Liver (tissue), 9 donors: ENCODE results near the gene CAB39. TPM values are rescaled to one million over a fixed set of nuclear protein-coding genes. Genes with fewer than 3 reads are reported as not detected.

ENCODE experiments used
- DNase-seq: peaks from one replicate; pipeline ENCODE4 v3.0.0-alpha.2; 2017; ENCODE audit warnings: low spot score
- H3K27ac ChIP-seq, 2 donors: one replicate each; pipeline ENCODE4 v1.7.0; 2013; ENCODE audit warnings: inconsistent platforms in 2 of 2, low read length in 2 of 2, control low read depth in 1 of 2, low read depth in 1 of 2, mild to moderate bottlenecking in 1 of 2
- H3K27me3 ChIP-seq, 4 donors: one replicate each; pipeline versions ENCODE4 v1.6.1 to v1.7.0; 2013; ENCODE audit warnings: low read length in 3 of 4, inconsistent platforms in 1 of 4, mild to moderate bottlenecking in 1 of 4, moderate library complexity in 1 of 4; ENCODE audit not compliant: control insufficient read depth in 4 of 4, insufficient read depth in 4 of 4
- H3K36me3 ChIP-seq, 4 donors: one replicate each; pipeline versions ENCODE4 v1.6.1 to v1.7.0; 2013; ENCODE audit warnings: low read length in 3 of 4, mild to moderate bottlenecking in 3 of 4, low read depth in 1 of 4, moderate library complexity in 1 of 4; ENCODE audit not compliant: control insufficient read depth in 4 of 4, insufficient read depth in 3 of 4
- H3K4me1 ChIP-seq, 4 donors: one replicate each; pipeline versions ENCODE4 v1.6.1 to v1.7.0; 2013; ENCODE audit warnings: low read length in 3 of 4, mild to moderate bottlenecking in 3 of 4, moderate library complexity in 1 of 4; ENCODE audit not compliant: control insufficient read depth in 4 of 4, insufficient read depth in 4 of 4
- H3K4me3 ChIP-seq, 3 donors: one replicate each; pipeline versions ENCODE4 v1.6.1 to v1.7.0; 2013; ENCODE audit warnings: low read length in 3 of 3, control low read depth in 1 of 3, low read depth in 1 of 3, mild to moderate bottlenecking in 1 of 3
- H3K9ac ChIP-seq, 2 donors: one replicate each; pipeline ENCODE4 v1.7.0; 2013; ENCODE audit warnings: low read length in 2 of 2, mild to moderate bottlenecking in 2 of 2, moderate library complexity in 2 of 2, control low read depth in 1 of 2, low read depth in 1 of 2
- H3K9me3 ChIP-seq, 4 donors: one replicate each; pipeline versions ENCODE4 v1.6.1 to v1.7.0; 2013; ENCODE audit warnings: low read length in 3 of 4; ENCODE audit not compliant: control insufficient read depth in 4 of 4
- EGR1 ChIP-seq, 2 donors: IDR thresholded peaks; 2 replicates each; pipeline ENCODE4 v1.6.1; 2016 to 2018; ENCODE audit warnings: antibody characterized with exemption in 2 of 2, low read depth in 2 of 2
- FOXA1 ChIP-seq: IDR thresholded peaks from 2 replicates; pipeline ENCODE4 v1.6.1; 2016; ENCODE audit warnings: antibody characterized with exemption
- FOXA2 ChIP-seq: IDR thresholded peaks from 2 replicates; pipeline ENCODE4 v1.6.1; 2016; ENCODE audit warnings: antibody characterized with exemption
- GABPA ChIP-seq, 2 donors: IDR thresholded peaks in 1 of 2; conservative IDR thresholded peaks in 1 of 2; 2 replicates each; pipeline ENCODE4 v1.6.1; 2016; ENCODE audit warnings: antibody characterized with exemption in 2 of 2, mild to moderate bottlenecking in 1 of 2, moderate library complexity in 1 of 2
- HNF4A ChIP-seq, 2 donors: conservative IDR thresholded peaks; 2 replicates each; pipeline ENCODE4 v1.6.1; 2016; ENCODE audit warnings: antibody characterized with exemption in 2 of 2, mild to moderate bottlenecking in 2 of 2
- HNF4G ChIP-seq: IDR thresholded peaks from 2 replicates; pipeline ENCODE4 v1.6.1; 2016; ENCODE audit warnings: antibody characterized with exemption
- JUND ChIP-seq, 2 donors: IDR thresholded peaks; 2 replicates each; pipeline ENCODE4 v1.6.1; 2016; ENCODE audit warnings: antibody characterized with exemption in 2 of 2
- NR2F2 ChIP-seq: IDR thresholded peaks from 2 replicates; pipeline ENCODE4 v1.6.1; 2016; ENCODE audit warnings: antibody characterized with exemption
- RAD21 ChIP-seq, 2 donors: IDR thresholded peaks; 2 replicates each; pipeline ENCODE4 v1.6.1; 2016; ENCODE audit warnings: antibody characterized with exemption in 2 of 2, mild to moderate bottlenecking in 2 of 2
- RXRA ChIP-seq, 2 donors: IDR thresholded peaks; 2 replicates each; pipeline ENCODE4 v1.6.1; 2017 to 2018; ENCODE audit warnings: antibody characterized with exemption in 2 of 2, mild to moderate bottlenecking in 1 of 2
- SP1 ChIP-seq: IDR thresholded peaks from 2 replicates; pipeline ENCODE4 v1.6.1; 2018; ENCODE audit warnings: antibody characterized with exemption, mild to moderate bottlenecking
- TAF1 ChIP-seq: conservative IDR thresholded peaks from 2 replicates; pipeline ENCODE4 v1.6.1; 2016; ENCODE audit warnings: antibody characterized with exemption, mild to moderate bottlenecking
- YY1 ChIP-seq: IDR thresholded peaks from 2 replicates; pipeline ENCODE4 v1.6.1; 2016; ENCODE audit warnings: antibody characterized with exemption, mild to moderate bottlenecking
- WGBS: extraction: QIAGEN DNeasy Blood & Tissue Kit; methylation state at CpG from one replicate; pipeline ENCODE4 v1.1.7; 2013; 5-methylcytosine and 5-hydroxymethylcytosine counted together
- polyA plus RNA-seq, 2 donors: library from polyadenylated mRNA; stranded (reverse) in 1 of 2; unstranded in 1 of 2; fragments of 200-250 nt in 1 of 2; fragments of >200 nt in 1 of 2; fragmentation: Nextera tagmentation in 1 of 2; extraction: Ambion mirVana in 1 of 2; gene quantifications; one replicate each; pipeline versions ENCODE4 v1.2.1 to v1.2.3, GENCODE V29; 2013 to 2015
- total RNA-seq, 2 donors: library from RNA; depleted of rRNA; stranded (reverse); fragments of >200 nt; gene quantifications; one replicate each; pipeline ENCODE4 v1.2.3, GENCODE V29; 2014
- TF ChIP-seq, protein P1 (sequence below): fragments of 150-350 bp; IDR thresholded peaks from 2 replicates; pipeline ENCODE4 v1.5.1; 2017; ENCODE audit warnings: improper control_type of control experiment, low read depth, low read length; ENCODE audit not compliant: missing input control
- TF ChIP-seq, protein P2 (sequence below): IDR thresholded peaks from 2 replicates; pipeline ENCODE4 v1.6.1; 2016; ENCODE audit warnings: antibody characterized with exemption
- TF ChIP-seq, protein P3 (sequence below): IDR thresholded peaks from 2 replicates; pipeline ENCODE4 v1.6.1; 2016; ENCODE audit warnings: antibody characterized with exemption
- TF ChIP-seq, protein P4 (sequence below): IDR thresholded peaks from 2 replicates; pipeline ENCODE4 v1.6.1; 2016; ENCODE audit warnings: antibody characterized with exemption, mild to moderate bottlenecking
- TF ChIP-seq, protein P5 (sequence below): IDR thresholded peaks from 2 replicates; pipeline ENCODE4 v1.6.1; 2016; ENCODE audit warnings: antibody characterized with exemption
- donor health status: healthy.
- donor health status: healthy.
- donor health status: healthy.
- donor health status: healthy.
- donor health status: healthy.

Gene CAB39
- total and polyA plus RNA-seq, 4 donors, result 9.2 to 39.8 (median 26.5) TPM

DNA sequence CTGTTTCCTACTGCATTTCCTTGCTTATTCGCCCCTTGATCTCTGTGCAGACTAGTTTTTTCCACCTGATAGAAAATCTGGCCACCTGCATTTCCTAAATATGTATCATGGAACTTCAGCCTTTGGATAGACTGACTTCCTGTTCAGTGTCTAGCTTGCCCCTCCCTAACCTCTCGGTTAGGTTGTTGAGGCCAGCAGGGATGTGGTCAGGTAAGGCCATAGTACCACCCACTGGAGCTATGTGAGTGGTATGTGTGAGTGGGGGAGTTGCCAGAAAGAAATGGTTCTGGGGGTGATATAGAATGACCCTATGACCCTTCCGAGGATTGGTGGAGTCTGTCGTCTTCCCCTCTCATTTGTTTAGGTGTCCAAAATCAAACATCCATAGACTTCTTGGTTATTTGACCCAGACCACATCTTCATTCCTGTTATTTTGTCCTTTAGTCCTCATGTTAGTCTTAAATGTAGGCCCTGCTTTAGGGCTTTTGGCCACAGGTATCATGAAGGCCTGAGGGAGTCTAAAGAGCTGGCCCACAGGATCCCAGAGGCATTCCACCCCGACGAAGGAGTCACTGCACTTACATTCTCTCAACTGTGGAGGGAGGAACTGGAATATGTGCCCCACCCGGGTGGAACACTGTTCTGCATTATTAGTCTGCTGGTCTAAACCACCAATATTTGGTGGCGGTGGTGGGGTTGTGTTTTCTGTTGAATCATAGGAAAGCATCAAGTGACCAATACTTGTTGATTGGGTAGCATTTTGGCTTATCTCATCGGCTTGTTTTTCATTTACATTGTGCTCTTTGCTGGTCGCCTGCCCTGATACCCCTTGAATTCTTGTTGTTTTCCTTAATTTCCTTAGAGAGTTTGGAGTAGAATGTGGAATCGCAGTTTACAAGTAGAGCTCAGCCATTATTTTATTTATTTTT, 21.9 kb downstream of the CAB39 start:
- Histone ChIP-seq H3K4me1 (peaks cover 7 to 30% (median 11%) of the 10 kb centered on the region in 4 donors), H3K9ac (no peak overlapping the region), H3K4me3 (no peak overlapping the region), H3K36me3 (no peaks in the 10 kb centered on the region), H3K27ac (no peak overlapping the region), H3K27me3 (no peaks in the 10 kb centered on the region), H3K9me3 (no peaks in the 10 kb centered on the region)
- no peak for DNase-seq
- WGBS, result 93% methylated on average over 11 of the region's 11 CpGs
- TF ChIP-seq, protein P1, sequence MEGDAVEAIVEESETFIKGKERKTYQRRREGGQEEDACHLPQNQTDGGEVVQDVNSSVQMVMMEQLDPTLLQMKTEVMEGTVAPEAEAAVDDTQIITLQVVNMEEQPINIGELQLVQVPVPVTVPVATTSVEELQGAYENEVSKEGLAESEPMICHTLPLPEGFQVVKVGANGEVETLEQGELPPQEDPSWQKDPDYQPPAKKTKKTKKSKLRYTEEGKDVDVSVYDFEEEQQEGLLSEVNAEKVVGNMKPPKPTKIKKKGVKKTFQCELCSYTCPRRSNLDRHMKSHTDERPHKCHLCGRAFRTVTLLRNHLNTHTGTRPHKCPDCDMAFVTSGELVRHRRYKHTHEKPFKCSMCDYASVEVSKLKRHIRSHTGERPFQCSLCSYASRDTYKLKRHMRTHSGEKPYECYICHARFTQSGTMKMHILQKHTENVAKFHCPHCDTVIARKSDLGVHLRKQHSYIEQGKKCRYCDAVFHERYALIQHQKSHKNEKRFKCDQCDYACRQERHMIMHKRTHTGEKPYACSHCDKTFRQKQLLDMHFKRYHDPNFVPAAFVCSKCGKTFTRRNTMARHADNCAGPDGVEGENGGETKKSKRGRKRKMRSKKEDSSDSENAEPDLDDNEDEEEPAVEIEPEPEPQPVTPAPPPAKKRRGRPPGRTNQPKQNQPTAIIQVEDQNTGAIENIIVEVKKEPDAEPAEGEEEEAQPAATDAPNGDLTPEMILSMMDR, result no peak
- TF ChIP-seq RXRA (IDR thresholded peaks at IDR 0.05), result no peak
- no peak for TF ChIP-seq FOXA1
- no peak for TF ChIP-seq NR2F2
- TF ChIP-seq JUND (IDR thresholded peaks at IDR 0.05), result no peak
- no peak for TF ChIP-seq HNF4G
- no peak for TF ChIP-seq SP1
- TF ChIP-seq, protein P2, sequence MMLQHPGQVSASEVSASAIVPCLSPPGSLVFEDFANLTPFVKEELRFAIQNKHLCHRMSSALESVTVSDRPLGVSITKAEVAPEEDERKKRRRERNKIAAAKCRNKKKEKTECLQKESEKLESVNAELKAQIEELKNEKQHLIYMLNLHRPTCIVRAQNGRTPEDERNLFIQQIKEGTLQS, result no peak
- TF ChIP-seq, protein P3, sequence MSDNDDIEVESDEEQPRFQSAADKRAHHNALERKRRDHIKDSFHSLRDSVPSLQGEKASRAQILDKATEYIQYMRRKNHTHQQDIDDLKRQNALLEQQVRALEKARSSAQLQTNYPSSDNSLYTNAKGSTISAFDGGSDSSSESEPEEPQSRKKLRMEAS, result no peak
- TF ChIP-seq GABPA (IDR thresholded peaks at IDR 0.05 in 1 of 2, conservative IDR thresholded peaks at IDR 0.05 in 1 of 2), result no peak
- no peak for TF ChIP-seq EGR1 (IDR thresholded peaks at IDR 0.05; ENCODE audit: low read depth in 2 of 2)
- TF ChIP-seq YY1, result no peak
- TF ChIP-seq RAD21 (IDR thresholded peaks at IDR 0.05), result no peak
- TF ChIP-seq HNF4A (conservative IDR thresholded peaks at IDR 0.05), result no peak
- TF ChIP-seq TAF1, result no peak
- TF ChIP-seq, protein P4, sequence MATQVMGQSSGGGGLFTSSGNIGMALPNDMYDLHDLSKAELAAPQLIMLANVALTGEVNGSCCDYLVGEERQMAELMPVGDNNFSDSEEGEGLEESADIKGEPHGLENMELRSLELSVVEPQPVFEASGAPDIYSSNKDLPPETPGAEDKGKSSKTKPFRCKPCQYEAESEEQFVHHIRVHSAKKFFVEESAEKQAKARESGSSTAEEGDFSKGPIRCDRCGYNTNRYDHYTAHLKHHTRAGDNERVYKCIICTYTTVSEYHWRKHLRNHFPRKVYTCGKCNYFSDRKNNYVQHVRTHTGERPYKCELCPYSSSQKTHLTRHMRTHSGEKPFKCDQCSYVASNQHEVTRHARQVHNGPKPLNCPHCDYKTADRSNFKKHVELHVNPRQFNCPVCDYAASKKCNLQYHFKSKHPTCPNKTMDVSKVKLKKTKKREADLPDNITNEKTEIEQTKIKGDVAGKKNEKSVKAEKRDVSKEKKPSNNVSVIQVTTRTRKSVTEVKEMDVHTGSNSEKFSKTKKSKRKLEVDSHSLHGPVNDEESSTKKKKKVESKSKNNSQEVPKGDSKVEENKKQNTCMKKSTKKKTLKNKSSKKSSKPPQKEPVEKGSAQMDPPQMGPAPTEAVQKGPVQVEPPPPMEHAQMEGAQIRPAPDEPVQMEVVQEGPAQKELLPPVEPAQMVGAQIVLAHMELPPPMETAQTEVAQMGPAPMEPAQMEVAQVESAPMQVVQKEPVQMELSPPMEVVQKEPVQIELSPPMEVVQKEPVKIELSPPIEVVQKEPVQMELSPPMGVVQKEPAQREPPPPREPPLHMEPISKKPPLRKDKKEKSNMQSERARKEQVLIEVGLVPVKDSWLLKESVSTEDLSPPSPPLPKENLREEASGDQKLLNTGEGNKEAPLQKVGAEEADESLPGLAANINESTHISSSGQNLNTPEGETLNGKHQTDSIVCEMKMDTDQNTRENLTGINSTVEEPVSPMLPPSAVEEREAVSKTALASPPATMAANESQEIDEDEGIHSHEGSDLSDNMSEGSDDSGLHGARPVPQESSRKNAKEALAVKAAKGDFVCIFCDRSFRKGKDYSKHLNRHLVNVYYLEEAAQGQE, result no peak
- TF ChIP-seq, protein P5, sequence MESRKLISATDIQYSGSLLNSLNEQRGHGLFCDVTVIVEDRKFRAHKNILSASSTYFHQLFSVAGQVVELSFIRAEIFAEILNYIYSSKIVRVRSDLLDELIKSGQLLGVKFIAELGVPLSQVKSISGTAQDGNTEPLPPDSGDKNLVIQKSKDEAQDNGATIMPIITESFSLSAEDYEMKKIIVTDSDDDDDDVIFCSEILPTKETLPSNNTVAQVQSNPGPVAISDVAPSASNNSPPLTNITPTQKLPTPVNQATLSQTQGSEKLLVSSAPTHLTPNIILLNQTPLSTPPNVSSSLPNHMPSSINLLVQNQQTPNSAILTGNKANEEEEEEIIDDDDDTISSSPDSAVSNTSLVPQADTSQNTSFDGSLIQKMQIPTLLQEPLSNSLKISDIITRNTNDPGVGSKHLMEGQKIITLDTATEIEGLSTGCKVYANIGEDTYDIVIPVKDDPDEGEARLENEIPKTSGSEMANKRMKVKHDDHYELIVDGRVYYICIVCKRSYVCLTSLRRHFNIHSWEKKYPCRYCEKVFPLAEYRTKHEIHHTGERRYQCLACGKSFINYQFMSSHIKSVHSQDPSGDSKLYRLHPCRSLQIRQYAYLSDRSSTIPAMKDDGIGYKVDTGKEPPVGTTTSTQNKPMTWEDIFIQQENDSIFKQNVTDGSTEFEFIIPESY, result no peak
- TF ChIP-seq FOXA2, result no peak
